SW 1271 (cell line): Measurements from ENCODE around the gene DLG2.
A peak's percentile ranks its signal among the peaks of the same experiment; 100 is the strongest.
"Not testable (repeated sequence)": the region's sequence is repeated elsewhere in the genome, so short reads cannot be mapped to it uniquely, and the experiment has no call there.

Source experiments
- DNase-seq, 2 experiments: peaks; one replicate each; lab custom pipeline; 2025; lab: John Stamatoyannopoulos, UW

DLG2 gene

GRCh38 chr11:84836371-84836770, 790.8 kb downstream of the DLG2 start:
- DNase-seq = no peak

DNA sequence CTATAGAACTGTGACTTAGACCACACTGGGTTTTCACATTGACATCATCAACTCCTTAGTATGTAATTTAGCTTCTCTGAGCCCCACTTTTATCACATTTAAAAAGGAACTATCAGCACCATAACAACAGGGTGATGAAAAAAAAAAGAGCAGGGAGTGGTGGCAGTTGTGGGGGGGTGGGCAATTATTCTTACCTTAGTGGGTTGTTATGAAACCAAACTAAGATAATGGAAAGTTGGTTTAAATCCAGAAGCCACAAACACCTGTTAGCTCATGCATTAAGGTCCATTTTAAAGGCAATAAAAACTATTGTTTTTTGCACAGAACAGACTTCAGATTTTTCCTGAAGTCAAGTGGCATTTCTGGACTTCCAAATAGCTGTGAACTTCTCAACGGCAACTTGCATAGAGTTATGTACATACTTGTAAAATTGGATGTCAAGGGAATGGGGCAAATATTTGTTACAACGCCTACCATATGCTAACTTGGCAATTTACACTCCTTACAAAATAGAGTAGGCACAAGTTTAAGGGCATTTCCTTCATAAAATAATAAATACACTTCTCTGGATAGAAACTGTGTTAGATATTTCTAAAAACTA, 793.6 kb downstream of the DLG2 start:
- no peak for DNase-seq

DNA sequence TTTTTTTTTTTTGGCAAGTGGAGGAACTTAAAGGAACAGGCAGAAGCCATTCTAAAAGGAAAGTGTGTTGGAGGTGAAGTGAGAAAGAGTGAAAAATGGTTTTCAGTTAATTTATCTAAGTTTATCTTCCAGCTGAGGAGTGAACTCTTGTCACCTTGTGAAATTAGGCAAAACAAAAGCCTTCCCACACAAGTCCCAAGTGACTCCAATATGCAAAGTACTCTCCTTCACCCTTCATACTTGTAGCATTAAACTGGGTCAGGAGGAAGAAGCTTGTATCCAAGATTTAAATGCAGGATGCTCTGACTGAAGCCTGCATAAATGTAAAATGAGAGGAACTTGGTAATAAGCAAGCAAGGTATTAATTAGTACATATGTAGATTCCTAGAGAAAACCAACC, 796.8 kb downstream of the DLG2 start:
- no peak for DNase-seq

DNA sequence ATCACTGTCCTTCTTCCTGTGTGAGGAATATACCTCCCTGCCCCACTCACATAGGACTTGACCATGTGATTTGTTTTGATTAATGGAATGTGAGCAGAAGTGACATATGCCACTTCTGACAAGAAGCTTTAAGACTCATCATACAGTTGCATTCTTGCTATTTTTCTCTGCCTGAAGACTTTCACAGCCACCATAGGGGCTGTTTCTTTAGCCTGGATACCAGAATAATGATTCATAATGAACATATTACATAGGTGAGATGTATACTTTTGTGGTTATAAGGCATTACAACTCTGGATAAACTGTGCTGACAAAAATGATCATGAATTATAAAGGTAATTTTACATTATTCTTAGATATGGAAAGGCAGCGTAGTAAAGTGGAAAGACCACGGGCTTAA, 798.0 kb downstream of the DLG2 start:
- DNase-seq = no peak

- DNase-seq = no peak
Measured at GRCh38 chr11:84828616-84829015, 798.5 kb downstream of the DLG2 start.

DNA sequence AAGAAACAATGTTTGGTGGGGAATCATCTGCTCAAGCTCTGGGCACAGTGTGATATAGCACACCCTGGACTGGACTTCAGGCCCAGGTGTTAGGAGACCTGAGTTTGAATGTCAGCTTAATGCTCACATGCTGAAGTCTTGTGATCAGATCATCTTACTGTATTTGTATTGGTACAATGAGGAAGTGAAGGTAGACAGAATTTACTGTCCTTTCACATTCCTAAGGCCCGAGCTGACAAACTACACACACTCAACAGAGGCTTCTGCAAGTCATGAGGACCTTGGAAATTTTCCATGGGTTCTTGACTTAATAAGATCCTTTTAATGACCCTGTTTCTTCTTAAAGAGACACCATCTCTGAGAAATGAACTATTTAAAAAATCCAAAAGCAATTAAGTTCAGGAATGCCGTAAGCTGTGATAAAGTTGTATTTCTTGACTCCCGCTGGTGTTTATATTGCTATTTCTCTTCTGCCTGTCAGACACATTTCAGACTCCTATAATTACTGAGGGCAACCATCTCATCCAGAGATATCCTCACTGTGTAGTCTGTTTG, 802.0 kb downstream of the DLG2 start:
- no peak for DNase-seq

GRCh38 chr11:84824624-84825023, 802.5 kb downstream of the DLG2 start:
- no peak for DNase-seq

GRCh38 chr11:84819537-84819936, 807.6 kb downstream of the DLG2 start:
- DNase-seq = no peak

DNA sequence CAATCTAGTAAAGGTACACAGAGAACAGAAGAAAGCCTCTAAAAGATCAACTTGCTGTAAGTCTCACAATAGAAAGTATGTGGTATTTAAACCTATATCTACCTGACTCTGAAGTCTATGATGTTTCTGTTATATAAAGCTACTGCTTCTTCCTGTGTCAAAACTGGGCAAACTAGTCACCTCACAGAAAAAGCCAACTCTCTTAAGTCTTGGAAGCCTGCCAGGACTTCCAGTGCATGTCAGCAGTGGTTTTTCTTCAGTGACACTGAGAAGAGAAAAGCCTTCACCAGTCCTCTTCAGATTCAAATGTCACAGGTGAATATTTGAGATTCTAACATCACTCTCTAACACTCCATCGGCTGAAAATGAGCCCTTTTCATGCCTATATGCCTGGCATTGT, 808.0 kb downstream of the DLG2 start:
- no peak for DNase-seq

DNA sequence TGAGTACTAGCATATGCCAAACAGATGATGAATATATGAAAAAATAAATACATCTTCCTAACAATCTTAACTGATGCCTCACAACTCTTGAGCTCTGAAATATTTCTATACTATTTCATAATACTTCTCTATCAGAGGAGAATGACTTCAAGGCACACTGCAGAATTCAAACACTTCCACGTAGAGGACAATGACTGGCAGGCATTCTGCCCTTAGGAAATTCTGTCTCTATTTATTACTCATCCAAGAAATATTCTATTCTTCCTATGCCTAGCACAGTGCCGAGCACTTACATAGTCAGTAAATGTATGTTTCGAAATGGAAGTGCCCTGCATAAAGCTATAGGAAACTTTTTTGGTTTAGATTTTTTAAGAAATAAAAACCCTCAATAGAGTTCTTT, 809.1 kb downstream of the DLG2 start:
- DNase-seq = no peak

GRCh38 chr11:84812471-84812969, 814.6 kb downstream of the DLG2 start:
- DNase-seq = no peak

DNA sequence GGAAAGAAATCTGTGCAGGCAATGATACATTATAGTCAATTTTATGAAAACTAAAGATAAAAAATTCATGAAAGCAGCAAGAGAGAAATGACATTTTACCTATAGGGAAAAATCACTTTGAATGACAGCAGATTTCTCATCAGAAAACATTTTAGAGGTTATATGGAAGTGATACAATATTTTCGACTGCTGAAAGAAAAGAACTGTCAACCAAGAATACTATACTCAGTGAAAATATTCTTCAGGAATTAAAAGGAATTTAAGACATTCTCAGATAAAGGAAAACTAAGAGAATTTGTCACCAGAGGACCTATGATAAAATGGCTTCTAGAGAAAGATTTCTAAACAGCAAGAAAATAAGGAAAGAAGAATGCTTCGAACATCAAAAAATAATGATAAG, 820.8 kb downstream of the DLG2 start:
- no peak for DNase-seq

DNA sequence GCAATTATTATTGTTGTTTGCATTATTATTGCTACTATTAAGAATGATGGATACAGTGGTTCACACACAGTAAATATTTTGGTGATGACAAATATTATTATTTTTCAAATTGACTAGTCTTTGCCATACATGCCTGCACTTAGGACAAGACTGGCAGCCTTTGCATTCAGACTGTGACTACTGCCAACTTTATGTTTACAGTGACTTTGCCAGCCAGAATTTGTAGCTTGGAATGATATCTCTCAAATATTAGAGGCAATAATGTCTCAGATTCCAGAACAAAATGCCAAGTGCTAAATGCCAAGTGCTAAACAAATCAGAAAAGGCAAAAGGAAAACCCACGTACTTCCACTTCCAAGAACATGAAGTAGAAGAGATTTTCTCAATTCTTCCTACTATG, 823.1 kb downstream of the DLG2 start:
- DNase-seq = no peak

GRCh38 chr11:84800755-84801346, 826.3 kb downstream of the DLG2 start:
- peak in 1 of 2 experiments; percentile 29 for DNase-seq

DNA sequence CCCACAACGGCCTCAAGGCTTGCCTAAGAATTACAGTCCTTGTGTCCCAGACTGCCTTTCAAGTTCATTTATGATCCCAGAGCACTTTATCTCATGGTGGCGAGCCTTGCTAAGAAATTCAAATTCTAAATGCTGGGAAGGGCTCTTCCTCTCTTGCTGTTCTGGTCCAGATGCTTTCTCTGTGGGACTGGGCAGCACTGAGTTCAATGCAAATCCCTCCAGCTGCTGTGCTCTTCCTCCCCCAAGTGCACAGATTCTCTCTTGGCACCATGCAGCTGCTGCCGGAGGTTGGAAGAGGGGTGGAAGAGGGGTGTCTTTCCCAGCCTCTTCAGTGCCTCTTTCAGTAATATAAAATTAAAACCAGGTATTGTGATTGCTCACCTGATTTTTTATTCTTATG, 828.0 kb downstream of the DLG2 start:
- DNase-seq = no peak

DNA sequence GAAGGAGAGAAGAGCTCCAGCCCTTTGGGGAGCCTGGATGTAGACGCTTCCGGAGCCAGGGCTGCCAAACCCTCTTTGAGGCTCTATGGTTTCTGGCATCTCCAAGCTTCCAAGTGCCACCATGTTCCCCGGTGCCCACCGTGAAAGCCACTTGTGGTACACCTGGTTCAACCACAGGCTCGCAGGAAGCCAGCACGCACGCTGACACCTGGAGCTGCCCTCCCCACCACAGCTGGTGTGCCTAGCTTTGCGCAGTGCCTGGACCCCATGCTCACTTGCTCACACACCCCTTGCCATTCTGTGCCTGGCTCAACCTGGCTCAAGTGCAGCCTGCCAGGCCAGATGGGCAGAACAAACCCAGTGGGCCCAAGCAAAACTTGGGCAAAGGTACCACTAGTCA, 831.4 kb downstream of the DLG2 start:
- DNase-seq = no peak

DNA sequence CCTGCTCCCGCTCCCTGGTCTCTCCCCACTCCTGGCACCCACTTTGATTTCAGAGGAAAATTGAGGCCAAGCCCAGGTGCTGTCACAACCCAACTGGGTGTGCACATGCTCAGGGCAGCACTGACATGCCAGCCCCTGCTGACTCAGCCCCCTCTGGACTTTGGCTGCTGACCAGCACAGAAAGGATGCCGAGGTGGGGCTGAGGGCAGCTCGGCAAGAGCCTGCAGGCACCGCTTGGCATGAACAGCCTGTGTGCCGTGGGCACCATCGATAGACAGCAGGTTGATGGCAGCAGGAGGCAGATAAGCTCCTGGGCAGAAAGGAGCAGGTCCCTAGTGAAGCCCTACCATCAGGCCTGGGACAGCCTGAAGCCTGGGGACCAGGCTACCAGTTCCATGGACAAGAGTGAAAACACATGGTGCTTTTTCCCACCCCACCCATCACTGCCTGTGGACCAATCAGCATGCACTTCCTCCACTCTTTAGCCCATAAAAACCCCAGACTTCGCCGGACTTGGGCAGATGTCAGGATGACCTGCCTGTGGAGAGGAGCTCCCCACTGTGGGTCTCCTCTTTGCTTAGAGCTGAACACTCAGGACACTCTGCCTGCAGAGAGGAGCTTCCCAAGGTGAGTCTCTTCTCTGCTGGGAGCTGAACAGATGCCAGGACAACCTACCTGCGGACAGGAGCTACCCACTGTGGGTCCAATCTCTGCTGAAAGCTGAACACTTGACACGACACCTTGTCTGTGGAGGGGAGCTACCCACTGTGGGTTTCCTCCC, 832.3 kb downstream of the DLG2 start:
- no peak for DNase-seq

DNA sequence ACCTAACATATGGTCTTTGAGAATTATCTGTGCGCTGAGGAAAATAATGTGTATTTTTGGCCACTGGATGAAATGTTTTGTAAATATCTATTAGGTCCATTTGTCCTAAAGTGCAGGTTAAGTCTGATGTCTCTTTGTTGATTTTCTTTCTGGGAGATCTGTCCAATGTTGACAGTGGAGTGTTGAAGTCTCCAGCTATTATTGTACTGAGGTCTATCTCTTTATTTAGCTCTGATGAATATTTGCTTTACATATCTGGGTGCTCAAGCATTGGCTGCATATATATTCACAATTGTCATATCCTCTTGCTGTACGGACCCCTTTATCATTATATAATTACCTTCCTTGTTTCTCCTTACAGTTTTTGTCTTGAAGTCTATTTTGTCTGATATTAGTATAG, 833.8 kb downstream of the DLG2 start:
- no peak for DNase-seq

DNA sequence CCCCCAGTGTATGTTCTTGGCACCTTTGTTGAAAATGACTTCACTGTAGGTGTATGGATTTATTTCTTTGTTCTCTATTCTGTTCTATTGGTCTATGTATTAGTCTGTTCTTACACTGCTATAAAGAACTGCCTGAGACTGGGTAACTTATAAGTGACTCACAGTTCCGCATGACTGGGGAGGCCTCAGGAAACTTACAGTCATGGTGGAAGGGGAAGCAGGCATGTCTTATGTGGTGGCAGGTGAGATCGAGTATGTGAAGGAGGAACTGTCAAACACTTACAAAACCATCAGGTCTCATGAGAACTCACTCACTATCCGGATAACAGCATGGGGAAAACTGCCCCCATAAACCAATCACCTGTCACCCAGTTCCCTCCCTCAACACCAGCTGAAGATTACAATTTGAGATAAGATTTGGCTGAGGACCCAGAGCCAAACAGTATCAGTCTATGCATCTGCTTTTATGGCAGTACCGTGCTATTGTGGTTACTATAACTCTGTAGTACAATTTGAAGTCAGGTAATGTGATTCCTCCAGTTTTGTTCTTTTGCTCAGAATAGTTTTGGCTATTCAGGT, 836.2 kb downstream of the DLG2 start:
- no peak for DNase-seq

GRCh38 chr11:84788220-84788619, 838.9 kb downstream of the DLG2 start:
- DNase-seq = no peak

- not testable (repeated sequence) for DNase-seq
Measured at GRCh38 chr11:84784158-84784557, 843.0 kb downstream of the DLG2 start.

DNA sequence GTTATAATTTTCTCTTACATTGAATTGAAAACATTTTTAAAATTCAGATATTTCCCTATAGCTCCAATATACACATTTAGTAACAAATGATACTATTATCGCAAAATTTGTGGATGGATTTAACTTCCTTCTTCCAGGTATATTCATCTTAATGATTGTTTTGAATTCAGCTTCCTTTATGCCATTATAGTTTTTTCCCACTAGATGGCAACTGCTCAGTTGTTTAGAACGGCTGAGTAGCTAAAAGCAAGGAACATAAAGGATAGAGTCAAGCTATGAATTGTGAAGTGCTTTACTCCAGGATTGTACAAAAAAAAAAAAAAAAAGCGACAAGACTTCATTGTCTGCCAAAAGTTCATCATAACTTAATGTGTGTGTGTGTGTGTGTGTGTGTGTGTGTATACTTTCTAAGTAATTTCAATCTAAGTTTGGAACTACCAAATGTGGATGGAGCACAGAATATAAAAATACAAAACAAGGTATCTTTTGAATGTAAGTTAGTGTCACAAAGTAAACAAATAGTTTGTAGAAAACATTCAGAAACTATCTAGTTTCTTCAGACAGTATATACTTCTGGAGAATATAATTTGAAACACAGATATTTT, 846.4 kb downstream of the DLG2 start:
- peak in 1 of 2 experiments; percentile 43 for DNase-seq
